Panc1 (cell line): Measurements from ENCODE around the gene GRK3. TPM values are rescaled to one million over a fixed set of nuclear protein-coding genes. Genes with fewer than 3 reads are reported as not detected.

ENCODE experiments used
- ATAC-seq: fragments of 200-7000 bp; cut with Tn5 transposase; 2 replicates; pipeline ENCODE4 v1.9.1; 2020; ENCODE audit warnings: mild to moderate bottlenecking, moderate library complexity
- BruUV-seq: library from RNA; stranded (reverse); fragments of 400-500 nt; replicated peaks from 2 replicates; lab custom pipeline; 2021; lab: Mats Ljungman, UMichigan
- CTCF ChIA-PET: fragments of 300-600 bp; sonication (Branson Sonifier 250); formaldehyde crosslinking; loops from one replicate; lab custom pipeline; 2022; ENCODE audit warnings: antibody characterized with exemption; lab: Charles Lee
- POLR2A ChIA-PET: fragments of 300-600 bp; sonication (Branson Sonifier 250); formaldehyde crosslinking; loops from one replicate; lab custom pipeline; 2022; ENCODE audit warnings: antibody characterized with exemption; lab: Charles Lee
- DNase-seq: peaks from one replicate; pipeline ENCODE4 v3.0.0-alpha.2; 2010; ENCODE audit warnings: low read depth, low spot score
- H3K27ac ChIP-seq: 2 replicates; pipeline ENCODE4 v1.5.1; 2011; ENCODE audit warnings: mild to moderate bottlenecking, low read length, inconsistent platforms
- H3K27me3 ChIP-seq: fragments of 200-500 bp; sonication (Bioruptor generic); 2 replicates; pipeline ENCODE4 v1.6.0; 2014; ENCODE audit warnings: low read length, inconsistent platforms; ENCODE audit not compliant: control insufficient read depth, insufficient read depth
- H3K36me3 ChIP-seq: fragments of 200-500 bp; sonication (Bioruptor generic); 2 replicates; pipeline ENCODE4 v1.5.1; 2014; ENCODE audit warnings: inconsistent platforms, mild to moderate bottlenecking, low read length, moderate library complexity; ENCODE audit not compliant: control insufficient read depth, insufficient read depth
- H3K4me1 ChIP-seq: 2 replicates; pipeline ENCODE4 v1.5.1; 2011; ENCODE audit warnings: inconsistent platforms, mild to moderate bottlenecking, low read length, moderate library complexity; ENCODE audit not compliant: control insufficient read depth, insufficient read depth
- H3K4me3 ChIP-seq, 2 experiments: 2 replicates each; pipeline ENCODE4 v1.5.1; 2011 to 2012; ENCODE audit warnings: low read depth in 2 of 2, low read length in 2 of 2, mild to moderate bottlenecking in 2 of 2, inconsistent platforms in 1 of 2, moderate library complexity in 1 of 2
- H3K9me3 ChIP-seq: fragments of 200-500 bp; sonication (Bioruptor generic); 2 replicates; pipeline ENCODE4 v1.5.1; 2014; ENCODE audit warnings: low read depth, mild to moderate bottlenecking, inconsistent platforms, low read length, moderate library complexity; ENCODE audit not compliant: control insufficient read depth, insufficient read depth
- POLR2AphosphoS5 ChIP-seq: IDR thresholded peaks from 2 replicates; pipeline ENCODE4 v1.6.1; 2012; ENCODE audit warnings: mild to moderate bottlenecking, low read depth, low read length, moderate library complexity
- SIN3A ChIP-seq: IDR thresholded peaks from 2 replicates; pipeline ENCODE4 v1.6.1; 2012; ENCODE audit warnings: low read depth, mild to moderate bottlenecking, low read length, moderate library complexity, borderline replicate concordance; ENCODE audit not compliant: insufficient read depth
- TCF7L2 ChIP-seq: IDR thresholded peaks from 2 replicates; pipeline ENCODE4 v1.6.1; 2011; ENCODE audit warnings: mild to moderate bottlenecking, low read depth, low read length, inconsistent platforms
- in situ Hi-C: cut with HindIII; loops from 2 replicates; pipeline ENCODE4 v1.10.0; 2016; ENCODE audit warnings: low sequenced_read_pairs, low pct_unique_long_range_greater_than_20kb
- intact Hi-C: fragments of 100-400 bp; cut with micrococcal nuclease; formaldehyde crosslinking; loops from one replicate; pipeline ENCODE4 v1.10.0; 2022; ENCODE audit not compliant: unreplicated experiment
- total RNA-seq: library from RNA; stranded (reverse); gene quantifications from one replicate; pipeline ENCODE4 v1.2.1, GENCODE V29; 2021; ENCODE audit not compliant: unreplicated experiment
- TF ChIP-seq, protein P1 (sequence below): fragments of 450-650 bp; IDR thresholded peaks from 2 replicates; pipeline ENCODE4 v1.5.1; 2017; ENCODE audit warnings: mild to moderate bottlenecking
- TF ChIP-seq, protein P2 (sequence below), 2 experiments: IDR thresholded peaks; 2 replicates each; pipeline ENCODE4 v1.6.1; 2011 to 2012; ENCODE audit warnings: low read depth in 2 of 2, control low read depth in 1 of 2, low read length in 1 of 2, mild to moderate bottlenecking in 1 of 2, moderate library complexity in 1 of 2; ENCODE audit not compliant: insufficient read depth in 1 of 2

GRK3 gene
- total RNA-seq, 1 experiment from 2014 or later, result 12.0 TPM

DNA sequence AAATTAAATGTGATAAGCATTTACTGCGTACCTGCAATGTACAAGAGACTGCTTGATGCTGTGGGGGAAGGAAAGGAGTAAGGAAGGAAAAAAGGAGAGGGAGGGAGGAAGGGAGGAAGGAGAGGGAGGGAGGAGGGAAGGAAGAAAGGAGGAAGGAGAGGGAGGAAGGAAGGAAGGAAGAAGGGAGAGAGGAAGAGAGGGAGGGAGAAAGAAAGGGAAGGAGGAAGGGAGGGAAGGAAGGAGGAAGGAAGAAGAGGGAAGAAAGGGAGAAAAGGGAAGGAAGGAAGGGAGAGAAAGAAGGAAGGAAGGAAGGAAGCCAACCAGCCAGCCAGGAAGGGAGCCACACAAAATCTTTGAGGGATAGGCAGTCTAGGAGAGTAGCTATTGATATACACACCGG lies 133.5 kb downstream of the GRK3 start:
- Histone ChIP-seq H3K27ac (no peak overlapping the region), H3K4me1 (no peaks in the 10 kb centered on the region), H3K4me3 (no peak overlapping the region), H3K36me3 (no peaks in the 10 kb centered on the region; the same call in 1 of the 2 replicates), H3K9me3 (no peaks in the 10 kb centered on the region), H3K27me3 (no peaks in the 10 kb centered on the region)
- in situ Hi-C loops, result no loop called here
- CTCF ChIA-PET, result no interaction called here
- no peak for ATAC-seq
- POLR2A ChIA-PET, result no interaction called here
- no peak for DNase-seq
- BruUV-seq, result no TSS peak
- intact Hi-C loops, result no loop called here
- TF ChIP-seq, protein P1, sequence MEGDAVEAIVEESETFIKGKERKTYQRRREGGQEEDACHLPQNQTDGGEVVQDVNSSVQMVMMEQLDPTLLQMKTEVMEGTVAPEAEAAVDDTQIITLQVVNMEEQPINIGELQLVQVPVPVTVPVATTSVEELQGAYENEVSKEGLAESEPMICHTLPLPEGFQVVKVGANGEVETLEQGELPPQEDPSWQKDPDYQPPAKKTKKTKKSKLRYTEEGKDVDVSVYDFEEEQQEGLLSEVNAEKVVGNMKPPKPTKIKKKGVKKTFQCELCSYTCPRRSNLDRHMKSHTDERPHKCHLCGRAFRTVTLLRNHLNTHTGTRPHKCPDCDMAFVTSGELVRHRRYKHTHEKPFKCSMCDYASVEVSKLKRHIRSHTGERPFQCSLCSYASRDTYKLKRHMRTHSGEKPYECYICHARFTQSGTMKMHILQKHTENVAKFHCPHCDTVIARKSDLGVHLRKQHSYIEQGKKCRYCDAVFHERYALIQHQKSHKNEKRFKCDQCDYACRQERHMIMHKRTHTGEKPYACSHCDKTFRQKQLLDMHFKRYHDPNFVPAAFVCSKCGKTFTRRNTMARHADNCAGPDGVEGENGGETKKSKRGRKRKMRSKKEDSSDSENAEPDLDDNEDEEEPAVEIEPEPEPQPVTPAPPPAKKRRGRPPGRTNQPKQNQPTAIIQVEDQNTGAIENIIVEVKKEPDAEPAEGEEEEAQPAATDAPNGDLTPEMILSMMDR, result no peak
- TF ChIP-seq SIN3A (no peak), TCF7L2 (no peak), POLR2AphosphoS5 (no peak)
- TF ChIP-seq, protein P2, sequence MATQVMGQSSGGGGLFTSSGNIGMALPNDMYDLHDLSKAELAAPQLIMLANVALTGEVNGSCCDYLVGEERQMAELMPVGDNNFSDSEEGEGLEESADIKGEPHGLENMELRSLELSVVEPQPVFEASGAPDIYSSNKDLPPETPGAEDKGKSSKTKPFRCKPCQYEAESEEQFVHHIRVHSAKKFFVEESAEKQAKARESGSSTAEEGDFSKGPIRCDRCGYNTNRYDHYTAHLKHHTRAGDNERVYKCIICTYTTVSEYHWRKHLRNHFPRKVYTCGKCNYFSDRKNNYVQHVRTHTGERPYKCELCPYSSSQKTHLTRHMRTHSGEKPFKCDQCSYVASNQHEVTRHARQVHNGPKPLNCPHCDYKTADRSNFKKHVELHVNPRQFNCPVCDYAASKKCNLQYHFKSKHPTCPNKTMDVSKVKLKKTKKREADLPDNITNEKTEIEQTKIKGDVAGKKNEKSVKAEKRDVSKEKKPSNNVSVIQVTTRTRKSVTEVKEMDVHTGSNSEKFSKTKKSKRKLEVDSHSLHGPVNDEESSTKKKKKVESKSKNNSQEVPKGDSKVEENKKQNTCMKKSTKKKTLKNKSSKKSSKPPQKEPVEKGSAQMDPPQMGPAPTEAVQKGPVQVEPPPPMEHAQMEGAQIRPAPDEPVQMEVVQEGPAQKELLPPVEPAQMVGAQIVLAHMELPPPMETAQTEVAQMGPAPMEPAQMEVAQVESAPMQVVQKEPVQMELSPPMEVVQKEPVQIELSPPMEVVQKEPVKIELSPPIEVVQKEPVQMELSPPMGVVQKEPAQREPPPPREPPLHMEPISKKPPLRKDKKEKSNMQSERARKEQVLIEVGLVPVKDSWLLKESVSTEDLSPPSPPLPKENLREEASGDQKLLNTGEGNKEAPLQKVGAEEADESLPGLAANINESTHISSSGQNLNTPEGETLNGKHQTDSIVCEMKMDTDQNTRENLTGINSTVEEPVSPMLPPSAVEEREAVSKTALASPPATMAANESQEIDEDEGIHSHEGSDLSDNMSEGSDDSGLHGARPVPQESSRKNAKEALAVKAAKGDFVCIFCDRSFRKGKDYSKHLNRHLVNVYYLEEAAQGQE (IDR thresholded peaks at IDR 0.05; ENCODE audit: insufficient read depth in 1 of 2, low read depth in 2 of 2, low read length in 1 of 2), result no peak

DNA sequence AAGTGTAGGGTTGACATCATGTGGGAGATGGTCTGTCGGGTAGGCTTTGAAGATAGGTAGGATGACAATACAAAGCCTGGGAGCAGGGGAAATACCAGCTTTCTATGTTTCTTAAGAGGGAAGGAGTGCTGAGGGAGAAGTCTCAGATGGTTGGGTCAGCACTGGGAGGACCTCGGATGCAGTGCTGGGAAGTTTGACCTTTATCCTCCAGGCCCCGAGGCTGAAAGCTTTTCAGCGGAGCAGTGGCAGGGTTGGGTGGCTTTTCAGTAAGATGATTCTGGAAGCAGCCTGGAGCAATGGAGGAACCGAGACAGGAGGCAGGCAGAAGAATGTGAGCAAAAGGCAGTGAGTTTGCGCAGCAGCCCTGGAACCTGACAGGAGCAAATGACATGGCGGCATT lies 134.0 kb downstream of the GRK3 start:
- CTCF ChIA-PET, result no interaction called here

GRCh38 chr22:25698978-25699377 lies 134.5 kb downstream of the GRK3 start:
- no peak for DNase-seq
- ChIA-PET CTCF (no interaction called here), POLR2A (no interaction called here)
- Histone ChIP-seq H3K27ac (no peak overlapping the region), H3K27me3 (no peaks in the 10 kb centered on the region), H3K4me1 (no peaks in the 10 kb centered on the region), H3K36me3 (no peaks in the 10 kb centered on the region; the same call in 1 of the 2 replicates), H3K9me3 (no peaks in the 10 kb centered on the region), H3K4me3 (no peak overlapping the region)
- in situ Hi-C loops, result no loop called here
- no peak for TF ChIP-seq POLR2AphosphoS5
- TF ChIP-seq TCF7L2, result no peak
- TF ChIP-seq, protein P1, result no peak
- TF ChIP-seq, protein P2 (IDR thresholded peaks at IDR 0.05; ENCODE audit: insufficient read depth in 1 of 2, low read depth in 2 of 2, low read length in 1 of 2), result no peak
- no peak for TF ChIP-seq SIN3A
- intact Hi-C loops, result no loop called here
- no peak for ATAC-seq
- BruUV-seq, result no TSS peak

More for the DNA sequence above, 134.0 kb downstream of the GRK3 start:
- intact Hi-C loops (no loop called here), in situ Hi-C loops (no loop called here)
- no peaks in the 10 kb centered on the region; the same call in 1 of the 2 replicates for H3K36me3 ChIP-seq
- no peaks in the 10 kb centered on the region for H3K27me3 ChIP-seq
- no peaks in the 10 kb centered on the region for H3K4me1 ChIP-seq
- H3K9me3 ChIP-seq, result no peaks in the 10 kb centered on the region
- no peak for TF ChIP-seq SIN3A
- no peak for TF ChIP-seq POLR2AphosphoS5
- no peak overlapping the region for H3K27ac ChIP-seq
- POLR2A ChIA-PET, result no interaction called here
- DNase-seq (no peak), ATAC-seq (no peak)
- no peak overlapping the region for H3K4me3 ChIP-seq
- no TSS peak for BruUV-seq
